OCI-LY1 (cell line): ENCODE data around the gene OR2H2.

Experiments
- H2AFZ ChIP-seq: fragments of 200-600 bp; sonication (generic), shearing (Covaris generic); 2 replicates; pipeline ENCODE4 v1.6.0; 2014; ENCODE audit warnings: antibody characterized with exemption, mild to moderate bottlenecking, low read length
- H3F3A ChIP-seq: fragments of 200-600 bp; sonication (generic), shearing (Covaris generic); 2 replicates; pipeline ENCODE4 v1.6.0; 2014; ENCODE audit warnings: mild to moderate bottlenecking, antibody characterized with exemption, low read length, moderate library complexity; ENCODE audit not compliant: insufficient read depth
- H3K27ac ChIP-seq: fragments of 200-600 bp; sonication (generic); 2 replicates; pipeline ENCODE4 v1.5.1; 2014; ENCODE audit warnings: low read length, mixed run types, mild to moderate bottlenecking, low read depth; ENCODE audit not compliant: poor library complexity, severe bottlenecking
- H3K27me3 ChIP-seq: fragments of 200-600 bp; sonication (generic); 2 replicates; pipeline ENCODE4 v1.6.0; 2014; ENCODE audit warnings: antibody characterized with exemption, mild to moderate bottlenecking, low read length, moderate library complexity; ENCODE audit not compliant: insufficient read depth
- H3K36me3 ChIP-seq: fragments of 200-600 bp; sonication (generic); 2 replicates; pipeline ENCODE4 v1.6.1; 2014; ENCODE audit warnings: mild to moderate bottlenecking, antibody characterized with exemption, low read length, moderate library complexity, mixed read lengths; ENCODE audit not compliant: insufficient read depth
- H3K4me1 ChIP-seq: fragments of 200-600 bp; sonication (generic); 2 replicates; pipeline ENCODE4 v1.5.1; 2014; ENCODE audit warnings: mild to moderate bottlenecking, low read length, moderate library complexity; ENCODE audit not compliant: insufficient read depth, severe bottlenecking
- H3K4me2 ChIP-seq: fragments of 200-600 bp; sonication (generic), shearing (Covaris generic); 2 replicates; pipeline ENCODE4 v1.6.1; 2014; ENCODE audit warnings: low read length
- H3K4me3 ChIP-seq: fragments of 200-600 bp; sonication (generic); 2 replicates; pipeline ENCODE4 v1.5.1; 2014; ENCODE audit warnings: low read length, low read depth, mild to moderate bottlenecking, mixed read lengths; ENCODE audit not compliant: poor library complexity, severe bottlenecking
- H3K79me2 ChIP-seq: fragments of 200-600 bp; shearing (Covaris generic); 2 replicates; pipeline ENCODE4 v1.6.1; 2016; ENCODE audit warnings: mixed run types, low read length, mixed read lengths; ENCODE audit not compliant: insufficient read depth
- H3K9ac ChIP-seq: fragments of 200-600 bp; sonication (generic), shearing (Covaris generic); 2 replicates; pipeline ENCODE4 v1.6.1; 2014; ENCODE audit warnings: mild to moderate bottlenecking, low read length, mixed read lengths
- H3K9me2 ChIP-seq: fragments of 200-600 bp; sonication (generic), shearing (Covaris generic); 2 replicates; pipeline ENCODE4 v1.6.1; 2014; ENCODE audit warnings: low read depth, mild to moderate bottlenecking, low read length, mixed read lengths
- H3K9me3 ChIP-seq: fragments of 200-600 bp; shearing (Covaris generic); 2 replicates; pipeline ENCODE4 v1.6.1; 2014; ENCODE audit warnings: low read length, mixed read lengths
- H4K20me1 ChIP-seq: fragments of 200-600 bp; sonication (generic), shearing (Covaris generic); 2 replicates; pipeline ENCODE4 v1.6.0; 2016; ENCODE audit warnings: mild to moderate bottlenecking, low read length; ENCODE audit not compliant: insufficient read depth
- EZH2 ChIP-seq: fragments of 200-600 bp; sonication (generic), shearing (Covaris generic); IDR thresholded peaks from 2 replicates; pipeline ENCODE4 v1.8.0; 2017; ENCODE audit warnings: borderline replicate concordance, mixed run types, mild to moderate bottlenecking, antibody characterized with exemption, low read length, moderate library complexity, mixed read lengths
- TF ChIP-seq, protein P1 (sequence below): fragments of 200-600 bp; sonication (generic), shearing (Covaris generic); IDR thresholded peaks from 2 replicates; pipeline ENCODE4 v1.5.1; 2017; ENCODE audit warnings: mild to moderate bottlenecking, antibody characterized with exemption, low read length, moderate library complexity, mixed read lengths

OR2H2 gene

DNA sequence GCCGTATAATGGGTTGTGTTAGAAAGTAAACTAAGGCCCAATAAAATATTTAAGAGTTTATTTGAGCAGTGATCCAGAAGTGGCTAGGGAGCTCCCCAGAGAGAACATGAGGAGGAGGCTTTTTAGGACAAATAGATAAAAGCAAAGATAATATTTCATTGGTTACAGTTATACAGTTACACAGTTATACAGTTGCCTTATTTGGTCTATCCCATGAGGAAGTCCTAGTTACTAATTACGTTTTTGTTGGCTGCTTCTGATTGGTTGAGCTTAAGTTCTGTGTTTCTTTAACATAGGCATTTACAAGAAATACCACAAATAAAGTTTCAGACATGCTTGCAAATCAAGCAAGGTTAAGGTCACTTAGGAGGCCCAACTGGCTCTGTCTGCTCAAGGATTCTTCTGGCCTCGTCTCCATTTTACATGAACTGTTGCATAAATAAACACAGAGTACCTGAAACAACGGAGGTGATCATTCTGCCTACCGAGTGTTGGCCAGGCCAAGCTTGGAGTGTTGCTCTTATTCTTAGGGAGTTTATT lies 32.3 kb upstream of the OR2H2 start:
- TF ChIP-seq EZH2, result no peak
- TF ChIP-seq, protein P1, sequence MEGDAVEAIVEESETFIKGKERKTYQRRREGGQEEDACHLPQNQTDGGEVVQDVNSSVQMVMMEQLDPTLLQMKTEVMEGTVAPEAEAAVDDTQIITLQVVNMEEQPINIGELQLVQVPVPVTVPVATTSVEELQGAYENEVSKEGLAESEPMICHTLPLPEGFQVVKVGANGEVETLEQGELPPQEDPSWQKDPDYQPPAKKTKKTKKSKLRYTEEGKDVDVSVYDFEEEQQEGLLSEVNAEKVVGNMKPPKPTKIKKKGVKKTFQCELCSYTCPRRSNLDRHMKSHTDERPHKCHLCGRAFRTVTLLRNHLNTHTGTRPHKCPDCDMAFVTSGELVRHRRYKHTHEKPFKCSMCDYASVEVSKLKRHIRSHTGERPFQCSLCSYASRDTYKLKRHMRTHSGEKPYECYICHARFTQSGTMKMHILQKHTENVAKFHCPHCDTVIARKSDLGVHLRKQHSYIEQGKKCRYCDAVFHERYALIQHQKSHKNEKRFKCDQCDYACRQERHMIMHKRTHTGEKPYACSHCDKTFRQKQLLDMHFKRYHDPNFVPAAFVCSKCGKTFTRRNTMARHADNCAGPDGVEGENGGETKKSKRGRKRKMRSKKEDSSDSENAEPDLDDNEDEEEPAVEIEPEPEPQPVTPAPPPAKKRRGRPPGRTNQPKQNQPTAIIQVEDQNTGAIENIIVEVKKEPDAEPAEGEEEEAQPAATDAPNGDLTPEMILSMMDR, result no peak
- H3F3A ChIP-seq, result no peaks in the 10 kb centered on the region
- no peaks in the 10 kb centered on the region for H4K20me1 ChIP-seq
- H3K36me3 ChIP-seq, result no peaks in the 10 kb centered on the region
- no peaks in the 10 kb centered on the region for H3K27me3 ChIP-seq
- no peak overlapping the region for H3K27ac ChIP-seq
- no peak overlapping the region for H3K4me3 ChIP-seq
- H2AFZ ChIP-seq, result no peak overlapping the region
- no peaks in the 10 kb centered on the region for H3K9me2 ChIP-seq
- no peaks in the 10 kb centered on the region for H3K9me3 ChIP-seq
- no peaks in the 10 kb centered on the region for H3K79me2 ChIP-seq
- no peaks in the 10 kb centered on the region for H3K4me1 ChIP-seq
- no peak overlapping the region for H3K4me2 ChIP-seq
- no peak overlapping the region for H3K9ac ChIP-seq

DNA sequence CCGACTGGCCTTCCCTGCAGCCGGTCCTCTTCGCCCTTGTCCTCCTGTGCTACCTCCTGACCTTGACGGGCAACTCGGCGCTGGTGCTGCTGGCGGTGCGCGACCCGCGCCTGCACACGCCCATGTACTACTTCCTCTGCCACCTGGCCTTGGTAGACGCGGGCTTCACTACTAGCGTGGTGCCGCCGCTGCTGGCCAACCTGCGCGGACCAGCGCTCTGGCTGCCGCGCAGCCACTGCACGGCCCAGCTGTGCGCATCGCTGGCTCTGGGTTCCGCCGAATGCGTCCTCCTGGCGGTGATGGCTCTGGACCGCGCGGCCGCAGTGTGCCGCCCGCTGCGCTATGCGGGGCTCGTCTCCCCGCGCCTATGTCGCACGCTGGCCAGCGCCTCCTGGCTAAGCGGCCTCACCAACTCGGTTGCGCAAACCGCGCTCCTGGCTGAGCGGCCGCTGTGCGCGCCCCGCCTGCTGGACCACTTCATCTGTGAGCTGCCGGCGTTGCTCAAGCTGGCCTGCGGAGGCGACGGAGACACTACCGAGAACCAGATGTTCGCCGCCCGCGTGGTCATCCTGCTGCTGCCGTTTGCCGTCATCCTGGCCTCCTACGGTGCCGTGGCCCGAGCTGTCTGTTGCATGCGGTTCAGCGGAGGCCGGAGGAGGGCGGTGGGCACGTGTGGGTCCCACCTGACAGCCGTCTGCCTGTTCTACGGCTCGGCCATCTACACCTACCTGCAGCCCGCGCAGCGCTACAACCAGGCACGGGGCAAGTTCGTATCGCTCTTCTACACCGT lies 31.5 kb upstream of the OR2H2 start:
- no peaks in the 10 kb centered on the region for H3K27me3 ChIP-seq
- H2AFZ ChIP-seq, result no peak overlapping the region
- H3K9me3 ChIP-seq, result no peaks in the 10 kb centered on the region
- H3F3A ChIP-seq, result no peaks in the 10 kb centered on the region
- H3K4me3 ChIP-seq, result no peak overlapping the region
- TF ChIP-seq, protein P1, result no peak
- no peak for TF ChIP-seq EZH2
- no peaks in the 10 kb centered on the region for H3K9me2 ChIP-seq
- H3K79me2 ChIP-seq, result no peaks in the 10 kb centered on the region
- H4K20me1 ChIP-seq, result no peaks in the 10 kb centered on the region
- H3K4me2 ChIP-seq, result no peak overlapping the region
- H3K27ac ChIP-seq, result no peak overlapping the region
- no peaks in the 10 kb centered on the region for H3K4me1 ChIP-seq
- no peak overlapping the region for H3K9ac ChIP-seq
- no peaks in the 10 kb centered on the region for H3K36me3 ChIP-seq

DNA sequence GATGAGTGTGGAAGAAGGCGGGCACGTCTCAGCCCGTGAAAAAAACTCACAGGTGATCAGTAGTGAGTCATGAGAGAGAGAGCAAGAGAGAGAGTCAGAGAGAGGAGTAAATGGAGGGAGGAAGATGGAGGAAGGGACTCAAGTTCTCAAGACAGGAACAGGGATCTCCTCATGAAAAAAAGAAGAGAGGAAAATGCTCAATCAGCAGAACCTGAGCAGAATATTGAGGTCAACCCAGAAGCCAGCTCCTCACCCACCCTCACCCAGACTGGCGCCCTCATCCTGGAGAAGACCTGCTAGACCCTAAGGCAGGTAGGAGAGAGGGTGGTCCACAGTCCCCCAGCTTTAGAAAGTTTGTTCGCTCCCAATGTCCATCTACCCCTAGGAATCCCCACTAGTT lies 30.2 kb upstream of the OR2H2 start:
- H3K9me3 ChIP-seq, result no peaks in the 10 kb centered on the region
- no peak overlapping the region for H3K9ac ChIP-seq
- H3K79me2 ChIP-seq, result no peaks in the 10 kb centered on the region

More for the DNA sequence above, 30.2 kb upstream of the OR2H2 start:
- no peaks in the 10 kb centered on the region for H3K4me1 ChIP-seq
- no peaks in the 10 kb centered on the region for H3K27me3 ChIP-seq
- no peak overlapping the region for H3K27ac ChIP-seq
- H4K20me1 ChIP-seq, result no peaks in the 10 kb centered on the region
- H3F3A ChIP-seq, result no peaks in the 10 kb centered on the region
- no peak for TF ChIP-seq EZH2
- TF ChIP-seq, protein P1, result no peak
- no peak overlapping the region for H2AFZ ChIP-seq
- H3K36me3 ChIP-seq, result no peaks in the 10 kb centered on the region
- no peak overlapping the region for H3K4me2 ChIP-seq
- H3K4me3 ChIP-seq, result no peak overlapping the region
- H3K9me2 ChIP-seq, result no peaks in the 10 kb centered on the region
